Panc1 (cell line): ENCODE data around the gene NAA60.

Source experiments
- TCF7L2 ChIP-seq: IDR thresholded peaks from 2 replicates; pipeline ENCODE4 v1.6.1; 2011; ENCODE audit warnings: mild to moderate bottlenecking, low read depth, low read length, inconsistent platforms
- TF ChIP-seq, protein P1 (sequence below): fragments of 450-650 bp; IDR thresholded peaks from 2 replicates; pipeline ENCODE4 v1.5.1; 2017; ENCODE audit warnings: mild to moderate bottlenecking

DNA sequence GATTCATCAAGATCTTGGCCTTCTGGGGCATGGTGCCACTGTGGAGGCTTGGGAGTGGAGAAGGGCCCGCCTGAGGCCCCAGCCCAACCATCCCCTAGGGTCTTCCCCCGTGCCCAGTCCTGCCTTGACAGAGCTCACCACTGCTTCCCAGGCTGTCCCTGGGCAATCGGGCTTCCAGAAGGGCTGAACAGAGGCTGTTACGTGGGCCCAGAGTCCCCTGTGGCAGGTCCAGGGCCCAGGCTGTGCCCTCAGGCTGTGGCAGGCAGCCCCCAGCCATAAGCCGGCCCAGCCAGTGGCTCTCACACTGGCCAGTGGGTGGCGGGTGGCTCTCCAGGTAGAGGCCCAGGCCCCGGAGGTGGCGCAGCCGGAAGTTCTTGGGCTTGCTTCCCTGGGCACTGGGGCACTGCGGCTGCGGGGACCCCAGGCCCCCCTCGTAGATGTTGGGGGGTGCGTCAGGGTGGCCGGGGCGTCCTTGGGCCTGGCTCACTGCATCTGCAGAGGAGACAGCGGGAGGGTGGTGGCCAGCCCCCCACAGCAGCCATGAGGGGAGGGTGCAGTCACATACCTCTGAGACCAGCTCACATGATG is 51.0 kb downstream of the NAA60 start:
- TF ChIP-seq, protein P1, sequence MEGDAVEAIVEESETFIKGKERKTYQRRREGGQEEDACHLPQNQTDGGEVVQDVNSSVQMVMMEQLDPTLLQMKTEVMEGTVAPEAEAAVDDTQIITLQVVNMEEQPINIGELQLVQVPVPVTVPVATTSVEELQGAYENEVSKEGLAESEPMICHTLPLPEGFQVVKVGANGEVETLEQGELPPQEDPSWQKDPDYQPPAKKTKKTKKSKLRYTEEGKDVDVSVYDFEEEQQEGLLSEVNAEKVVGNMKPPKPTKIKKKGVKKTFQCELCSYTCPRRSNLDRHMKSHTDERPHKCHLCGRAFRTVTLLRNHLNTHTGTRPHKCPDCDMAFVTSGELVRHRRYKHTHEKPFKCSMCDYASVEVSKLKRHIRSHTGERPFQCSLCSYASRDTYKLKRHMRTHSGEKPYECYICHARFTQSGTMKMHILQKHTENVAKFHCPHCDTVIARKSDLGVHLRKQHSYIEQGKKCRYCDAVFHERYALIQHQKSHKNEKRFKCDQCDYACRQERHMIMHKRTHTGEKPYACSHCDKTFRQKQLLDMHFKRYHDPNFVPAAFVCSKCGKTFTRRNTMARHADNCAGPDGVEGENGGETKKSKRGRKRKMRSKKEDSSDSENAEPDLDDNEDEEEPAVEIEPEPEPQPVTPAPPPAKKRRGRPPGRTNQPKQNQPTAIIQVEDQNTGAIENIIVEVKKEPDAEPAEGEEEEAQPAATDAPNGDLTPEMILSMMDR: no peak
- no peak for TF ChIP-seq TCF7L2
